GM12864 (cell line): ENCODE data around the gene CNPY4.
"Not testable (repeated sequence)": the region's sequence is repeated elsewhere in the genome, so short reads cannot be mapped to it uniquely, and the experiment has no call there.

ENCODE experiments used
- DNase-seq: peaks from one replicate; pipeline ENCODE4 v3.0.0-alpha.2; 2011; ENCODE audit warnings: low read depth
- H3K4me3 ChIP-seq: 2 replicates; pipeline ENCODE4 v1.5.1; 2011; ENCODE audit warnings: mild to moderate bottlenecking, low read depth, low read length, control low read depth
- TF ChIP-seq, protein P1 (sequence below): IDR thresholded peaks from 2 replicates; pipeline ENCODE4 v1.5.1; 2011; ENCODE audit warnings: low read depth, mild to moderate bottlenecking, moderate library complexity, low read length, control low read depth, inconsistent platforms; ENCODE audit errors: missing control alignments

CNPY4 gene

DNA sequence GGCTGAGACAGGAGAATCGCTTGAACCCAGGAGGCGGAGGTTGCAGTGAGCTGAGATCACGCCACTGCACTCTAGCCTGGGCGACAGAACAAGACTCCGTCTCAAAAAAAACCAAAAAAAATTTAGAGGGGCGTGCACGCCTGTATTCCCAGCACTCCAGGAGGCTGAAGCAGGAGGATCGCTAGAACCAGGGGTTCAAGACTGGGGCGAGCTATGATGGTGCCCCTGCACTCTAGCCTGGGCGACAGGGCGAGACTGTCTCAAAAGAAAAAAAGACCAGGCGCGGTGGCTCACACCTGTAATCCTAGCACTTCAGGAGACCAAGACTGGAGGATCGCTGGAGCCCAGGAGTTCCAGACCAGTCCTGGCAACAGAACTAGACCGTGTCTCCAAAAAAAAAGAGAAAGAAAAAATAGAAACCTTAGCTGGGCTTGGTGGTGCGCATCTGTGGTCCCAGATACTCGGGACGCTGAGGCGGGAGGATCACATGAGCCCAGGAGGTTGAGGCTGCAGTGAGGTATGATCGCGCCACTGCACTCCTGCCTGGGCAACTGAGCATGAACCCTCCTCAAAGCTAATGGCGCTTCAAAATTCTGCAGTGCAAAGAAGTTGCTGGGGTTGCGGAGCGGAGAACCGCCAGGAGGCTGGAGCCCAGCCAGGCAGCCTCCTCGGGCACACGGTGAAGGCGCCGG, 7.0 kb downstream of the CNPY4 start:
- DNase-seq: no peak
- TF ChIP-seq, protein P1, sequence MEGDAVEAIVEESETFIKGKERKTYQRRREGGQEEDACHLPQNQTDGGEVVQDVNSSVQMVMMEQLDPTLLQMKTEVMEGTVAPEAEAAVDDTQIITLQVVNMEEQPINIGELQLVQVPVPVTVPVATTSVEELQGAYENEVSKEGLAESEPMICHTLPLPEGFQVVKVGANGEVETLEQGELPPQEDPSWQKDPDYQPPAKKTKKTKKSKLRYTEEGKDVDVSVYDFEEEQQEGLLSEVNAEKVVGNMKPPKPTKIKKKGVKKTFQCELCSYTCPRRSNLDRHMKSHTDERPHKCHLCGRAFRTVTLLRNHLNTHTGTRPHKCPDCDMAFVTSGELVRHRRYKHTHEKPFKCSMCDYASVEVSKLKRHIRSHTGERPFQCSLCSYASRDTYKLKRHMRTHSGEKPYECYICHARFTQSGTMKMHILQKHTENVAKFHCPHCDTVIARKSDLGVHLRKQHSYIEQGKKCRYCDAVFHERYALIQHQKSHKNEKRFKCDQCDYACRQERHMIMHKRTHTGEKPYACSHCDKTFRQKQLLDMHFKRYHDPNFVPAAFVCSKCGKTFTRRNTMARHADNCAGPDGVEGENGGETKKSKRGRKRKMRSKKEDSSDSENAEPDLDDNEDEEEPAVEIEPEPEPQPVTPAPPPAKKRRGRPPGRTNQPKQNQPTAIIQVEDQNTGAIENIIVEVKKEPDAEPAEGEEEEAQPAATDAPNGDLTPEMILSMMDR: no peak
- peak overlapping the region; percentile 87 for H3K4me3 ChIP-seq

GRCh38 chr7:100126931-100127865, 7.8 kb downstream of the CNPY4 start, which contains the start of gene MBLAC1:
Gene MBLAC1, plus strand, starts transcription at chr7:100126967. Its CDS starts 429 bp downstream, at chr7:100127396.
- peak within 1 kb of the TSS; percentile 87 for H3K4me3 ChIP-seq
- TF ChIP-seq, protein P1: no peak
- peak; percentile 89 for DNase-seq

- TF ChIP-seq, protein P1: peak; percentile 9
- no peak for DNase-seq
- peak overlapping the region; percentile 87 for H3K4me3 ChIP-seq
These were observed 8.6 kb downstream of the CNPY4 start for GRCh38 chr7:100127866-100128636.

DNA sequence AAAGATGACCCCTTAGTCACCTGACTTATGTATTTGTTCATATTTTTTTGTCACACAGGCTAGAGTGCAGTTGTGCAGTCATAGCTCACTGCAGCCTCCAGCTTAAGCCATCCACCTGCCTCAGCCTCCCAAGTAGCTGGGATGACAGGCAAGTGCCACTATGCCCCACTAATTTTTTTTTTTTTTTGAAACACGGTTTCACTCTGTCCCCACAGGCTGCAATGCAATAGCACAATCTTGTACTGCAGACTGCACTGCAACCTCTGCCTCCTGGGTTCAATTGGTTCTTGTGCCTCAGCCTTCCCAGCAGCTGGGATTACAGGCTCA, 9.2 kb downstream of the CNPY4 start:
- DNase-seq: no peak
- no peak overlapping the region for H3K4me3 ChIP-seq
- TF ChIP-seq, protein P1: no peak

- not testable (repeated sequence) for DNase-seq, H3K4me3 ChIP-seq
These were observed 10.8 kb downstream of the CNPY4 start for GRCh38 chr7:100130220-100130607.

GRCh38 chr7:100130608-100131453, 11.4 kb downstream of the CNPY4 start:
- H3K4me3 ChIP-seq: no peak overlapping the region
- TF ChIP-seq, protein P1: peak; percentile 81
- no peak for DNase-seq
